Lung (tissue), 12 donors: ENCODE measurements around the gene GNL2. TPM values are rescaled to one million over a fixed set of nuclear protein-coding genes. Genes with fewer than 3 reads are reported as not detected.

ENCODE experiments used
- ATAC-seq: fragments of 200-7000 bp; cut with Tn5 transposase; one replicate; pipeline ENCODE4 v1.9.1; 2020; ENCODE audit warnings: moderate number of reproducible peaks; ENCODE audit not compliant: insufficient read depth, low FRiP score
- DNase-seq, 3 donors: peaks; one replicate each; pipeline ENCODE4 v3.0.0-alpha.2; 2013 to 2017
- H3K27ac ChIP-seq, 2 donors: one replicate each; pipeline ENCODE4 v1.5.1; 2013; ENCODE audit warnings: mild to moderate bottlenecking in 2 of 2, moderate library complexity in 2 of 2, control low read depth in 1 of 2, inconsistent platforms in 1 of 2, low read depth in 1 of 2, low read length in 1 of 2
- H3K27me3 ChIP-seq, 3 donors: one replicate each; pipeline ENCODE4 v1.5.1; 2013; ENCODE audit warnings: low read length in 2 of 3; ENCODE audit not compliant: control insufficient read depth in 3 of 3, insufficient read depth in 3 of 3
- H3K36me3 ChIP-seq, 4 donors: one replicate each; pipeline ENCODE4 v1.5.1; 2013; ENCODE audit warnings: low read length in 4 of 4, mild to moderate bottlenecking in 1 of 4, moderate library complexity in 1 of 4; ENCODE audit not compliant: control insufficient read depth in 4 of 4, insufficient read depth in 4 of 4
- H3K4me1 ChIP-seq, 5 donors: one replicate each; pipeline ENCODE4 v1.5.1; 2013; ENCODE audit warnings: low read length in 5 of 5, mild to moderate bottlenecking in 2 of 5, moderate library complexity in 1 of 5; ENCODE audit not compliant: control insufficient read depth in 5 of 5, insufficient read depth in 5 of 5
- H3K4me3 ChIP-seq: one replicate; pipeline ENCODE4 v1.5.1; 2013; ENCODE audit warnings: mild to moderate bottlenecking, control low read depth, moderate library complexity
- H3K9ac ChIP-seq, 2 donors: one replicate each; pipeline ENCODE4 v1.5.1; 2013; ENCODE audit warnings: low read length in 2 of 2, control low read depth in 1 of 2; ENCODE audit not compliant: insufficient read depth in 1 of 2
- H3K9me3 ChIP-seq, 4 donors: one replicate each; pipeline ENCODE4 v1.5.1; 2013; ENCODE audit warnings: low read length in 3 of 4, mild to moderate bottlenecking in 1 of 4, moderate library complexity in 1 of 4; ENCODE audit not compliant: control insufficient read depth in 4 of 4, insufficient read depth in 3 of 4
- CTCF ChIP-seq: IDR thresholded peaks from 2 replicates; pipeline ENCODE4 v1.5.1; 2012; ENCODE audit warnings: mild to moderate bottlenecking; ENCODE audit errors: control extremely low read depth, extremely low read depth
- WGBS, 2 donors: extraction: QIAGEN DNeasy Blood & Tissue Kit; methylation state at CpG; one replicate each; pipeline ENCODE4 v1.1.7; 2013; 5-methylcytosine and 5-hydroxymethylcytosine counted together
- polyA plus RNA-seq, 2 donors: library from polyadenylated mRNA; stranded (reverse); fragments of 200-250 nt; gene quantifications; one replicate each; pipeline ENCODE4 v1.2.1, GENCODE V29; 2013
- total RNA-seq, 2 donors: library from RNA; depleted of rRNA in 1 of 2; stranded (reverse); fragments of >200 nt in 1 of 2; gene quantifications; one replicate each; pipeline ENCODE4 v1.2.1, GENCODE V29; 2014 to 2021
- donor health status: control.
- donor health status: control.
- donor health status: Bipolar disorder and iron deficiency.
- donor health status: healthy.
- donor health status: DM: yes; HTN: yes; CAD: no.

Gene GNL2
- total and polyA plus RNA-seq, 4 donors: 39.3 to 148 (median 44.3) TPM

- Histone ChIP-seq H3K27ac (no peak overlapping the region), H3K9me3 (peaks cover 0 to 2% (median 0%) of the 10 kb centered on the region in 4 donors), H3K9ac (no peak overlapping the region), H3K4me1 (no peaks in the 10 kb centered on the region), H3K27me3 (no peaks in the 10 kb centered on the region), H3K36me3 (peaks cover 36 to 59% (median 49%) of the 10 kb centered on the region in 4 donors), H3K4me3 (no peak overlapping the region)
- no peak for TF ChIP-seq CTCF
- DNase-seq: no peak
- ATAC-seq: no peak
- 87 to 92% methylated on average over 3 of the region's 3 CpGs for WGBS, 2 donors
Measured at GRCh38 chr1:37567023-37567422, 28.7 kb downstream of the GNL2 start.

GRCh38 chr1:37564892-37565291 lies 30.8 kb downstream of the GNL2 start:
- H3K36me3 ChIP-seq: peaks cover 29 to 48% (median 41%) of the 10 kb centered on the region in 4 donors
- no peaks in the 10 kb centered on the region for H3K27me3 ChIP-seq
- H3K27ac ChIP-seq: no peak overlapping the region
- H3K9me3 ChIP-seq: peaks cover 0 to 2% (median 0%) of the 10 kb centered on the region in 4 donors
- H3K4me1 ChIP-seq: no peaks in the 10 kb centered on the region
- no peak for ATAC-seq
- DNase-seq: no peak
- no peak overlapping the region for H3K9ac ChIP-seq
- H3K4me3 ChIP-seq: no peak overlapping the region
- TF ChIP-seq CTCF: no peak

- Histone ChIP-seq H3K9me3 (peaks cover 0 to 2% (median 0%) of the 10 kb centered on the region in 4 donors), H3K9ac (no peak overlapping the region), H3K4me1 (no peaks in the 10 kb centered on the region), H3K27ac (no peak overlapping the region), H3K36me3 (peaks cover 15 to 34% (median 30%) of the 10 kb centered on the region in 4 donors), H3K4me3 (no peak overlapping the region), H3K27me3 (no peaks in the 10 kb centered on the region)
- ATAC-seq (no peak), DNase-seq (no peak)
- no peak for TF ChIP-seq CTCF
- 91 to 95% methylated on average over 1 of the region's 1 CpG for WGBS, 2 donors
Measured at GRCh38 chr1:37562984-37563383, 32.8 kb downstream of the GNL2 start.
